Activated T-cell treated with anti-CD3 and anti-CD28 coated beads, Interleukin-2, amount 50 U/mL, for 4 hours (primary cell): Measurements from ENCODE around the gene RPA3. TPM values are rescaled to one million over a fixed set of nuclear protein-coding genes. Genes with fewer than 3 reads are reported as not detected.
"Not testable (repeated sequence)": the region's sequence is repeated elsewhere in the genome, so short reads cannot be mapped to it uniquely, and the experiment has no call there.

Experiments
- ATAC-seq, 2 donors: fragments of 200-7000 bp; cut with Tn5 transposase; one replicate each; pipeline ENCODE4 v1.10.0; 2021
- DNase-seq: peaks from one replicate; pipeline ENCODE4 v3.0.0-alpha.2; 2020
- H3K27me3 Mint-ChIP-seq: one replicate; pipeline ENCODE4 v1.8.0; 2021; ENCODE audit warnings: low read depth, mixed read lengths
- H3K36me3 Mint-ChIP-seq: one replicate; pipeline ENCODE4 v1.8.0; 2022; ENCODE audit warnings: mixed read lengths; ENCODE audit not compliant: insufficient read depth
- H3K4me1 Mint-ChIP-seq: one replicate; pipeline ENCODE4 v1.8.0; 2021; ENCODE audit warnings: low read depth, mixed read lengths
- H3K4me3 Mint-ChIP-seq: one replicate; pipeline ENCODE4 v1.8.0; 2021; ENCODE audit warnings: mild to moderate bottlenecking, moderate library complexity, mixed read lengths
- H3K9me3 Mint-ChIP-seq: one replicate; pipeline ENCODE4 v1.8.0; 2021; ENCODE audit warnings: mixed read lengths
- total RNA-seq, 3 donors: library from RNA; stranded (reverse); gene quantifications; one replicate each; pipeline ENCODE4 v1.2.1, GENCODE V29; 2021

RPA3 gene
- total RNA-seq, 3 donors from 2014 or later = 76.9 to 82.6 (median 79.2) TPM

GRCh38 chr7:7670490-7670889 is 47.9 kb downstream of the RPA3 start:
- ATAC-seq (no peak), DNase-seq (no peak)
- peaks cover 8% of the 10 kb centered on the region for H3K9me3 Mint-ChIP-seq
- peaks cover 16% of the 10 kb centered on the region for H3K36me3 Mint-ChIP-seq
- H3K4me1 Mint-ChIP-seq = peaks cover 38% of the 10 kb centered on the region
- H3K4me3 Mint-ChIP-seq = no peak overlapping the region
- no peaks in the 10 kb centered on the region for H3K27me3 Mint-ChIP-seq

DNA sequence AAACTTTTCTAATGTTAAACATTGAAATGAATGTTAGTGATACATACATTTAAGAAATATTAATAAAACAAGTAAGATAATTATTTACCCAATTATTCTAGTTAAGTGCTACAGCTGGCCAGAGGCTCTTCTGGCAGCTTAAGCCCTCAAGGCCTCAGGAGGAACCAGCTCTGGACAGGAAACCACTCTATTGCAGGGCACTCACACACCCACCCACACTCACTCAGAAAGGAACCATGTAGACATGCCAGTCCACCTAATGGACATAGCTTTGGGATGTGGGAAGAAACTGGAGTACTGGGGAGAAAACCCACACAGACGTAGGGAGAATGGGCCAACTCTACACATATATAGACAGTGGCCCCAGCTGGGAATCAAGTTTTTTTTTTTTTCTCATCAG is 49.7 kb downstream of the RPA3 start:
- ATAC-seq (no peak), DNase-seq (no peak)
- H3K9me3 Mint-ChIP-seq = peaks cover 8% of the 10 kb centered on the region
- no peaks in the 10 kb centered on the region for H3K27me3 Mint-ChIP-seq
- H3K4me1 Mint-ChIP-seq = peaks cover 43% of the 10 kb centered on the region
- no peak overlapping the region for H3K4me3 Mint-ChIP-seq
- H3K36me3 Mint-ChIP-seq = peaks cover 14% of the 10 kb centered on the region

DNA sequence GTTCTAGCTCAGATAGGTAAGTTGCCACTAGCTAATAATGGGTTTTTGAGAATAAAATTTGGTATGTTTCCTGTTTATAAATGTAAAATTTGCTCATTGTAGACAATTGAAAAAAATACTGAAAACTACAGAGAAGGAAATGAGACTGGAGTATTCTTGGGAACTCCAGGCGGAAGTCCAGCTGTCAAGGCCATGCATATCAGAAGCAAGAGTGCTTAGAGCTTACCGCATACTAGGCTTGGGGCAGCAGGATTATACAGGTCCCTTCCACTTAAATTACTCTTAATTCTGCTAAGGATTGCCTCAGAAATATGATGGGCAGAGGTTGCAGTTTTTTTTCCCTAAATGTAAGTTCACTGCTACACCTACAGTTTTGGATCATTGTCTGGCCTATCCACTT is 51.2 kb downstream of the RPA3 start:
- DNase-seq = no peak
- Mint-ChIP-seq H3K4me1 (peaks cover 37% of the 10 kb centered on the region), H3K27me3 (no peaks in the 10 kb centered on the region), H3K9me3 (peaks cover 6% of the 10 kb centered on the region), H3K4me3 (no peak overlapping the region), H3K36me3 (peaks cover 10% of the 10 kb centered on the region)
- ATAC-seq = no peak

DNA sequence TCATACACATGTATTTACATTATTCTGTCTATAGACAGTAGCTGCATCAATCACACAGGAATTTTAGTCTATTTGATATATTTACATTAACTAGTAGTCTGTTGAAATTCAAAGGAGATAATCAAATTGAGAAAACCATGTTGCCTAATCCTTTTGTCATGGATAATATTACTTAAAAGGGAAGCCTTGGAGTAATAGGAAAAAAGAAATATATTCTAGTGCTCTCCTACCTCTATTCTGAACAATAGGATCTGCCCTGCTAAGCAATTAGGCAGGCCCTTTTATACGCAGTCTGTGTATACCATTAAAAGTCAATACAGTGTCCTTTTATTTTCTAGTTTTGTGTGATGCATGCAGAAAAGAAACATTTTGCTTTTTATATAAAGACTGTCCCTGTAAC is 53.4 kb downstream of the RPA3 start:
- Mint-ChIP-seq H3K9me3 (peaks cover under 1% of the 10 kb centered on the region), H3K36me3 (peaks cover 11% of the 10 kb centered on the region), H3K27me3 (no peaks in the 10 kb centered on the region), H3K4me1 (peaks cover 29% of the 10 kb centered on the region), H3K4me3 (no peak overlapping the region)
- ATAC-seq (no peak), DNase-seq (no peak)

DNA sequence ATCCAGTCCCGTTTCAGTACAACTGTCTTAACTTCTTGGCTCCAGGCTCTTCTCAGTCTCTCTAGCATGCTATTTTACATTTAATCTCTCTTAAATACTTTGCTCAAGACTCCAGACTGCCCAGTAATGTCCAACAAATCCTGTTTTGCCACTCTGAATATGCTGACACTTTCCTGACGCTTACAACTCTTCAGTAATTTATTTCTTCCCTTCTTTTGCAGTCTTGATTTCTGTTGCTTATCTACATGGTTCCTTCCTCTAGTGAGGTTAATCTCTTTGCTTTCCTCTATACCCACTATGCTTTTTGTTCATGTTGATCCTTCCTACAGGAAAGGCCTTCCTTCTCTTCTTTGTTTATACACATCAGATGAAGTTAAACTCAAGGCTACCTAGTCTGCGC is 54.1 kb downstream of the RPA3 start:
- peaks cover 8% of the 10 kb centered on the region for H3K9me3 Mint-ChIP-seq
- H3K4me1 Mint-ChIP-seq = peaks cover 32% of the 10 kb centered on the region
- ATAC-seq = no peak
- H3K36me3 Mint-ChIP-seq = peaks cover 15% of the 10 kb centered on the region
- H3K4me3 Mint-ChIP-seq = no peak overlapping the region
- no peaks in the 10 kb centered on the region for H3K27me3 Mint-ChIP-seq
- no peak for DNase-seq

- H3K4me3 Mint-ChIP-seq = no peak overlapping the region
- H3K27me3 Mint-ChIP-seq = no peaks in the 10 kb centered on the region
- DNase-seq = no peak
- peaks cover 38% of the 10 kb centered on the region for H3K4me1 Mint-ChIP-seq
- peaks cover 20% of the 10 kb centered on the region for H3K9me3 Mint-ChIP-seq
- no peak for ATAC-seq
- H3K36me3 Mint-ChIP-seq = peaks cover 24% of the 10 kb centered on the region
Observed at GRCh38 chr7:7662527-7662926, 55.9 kb downstream of the RPA3 start.

DNA sequence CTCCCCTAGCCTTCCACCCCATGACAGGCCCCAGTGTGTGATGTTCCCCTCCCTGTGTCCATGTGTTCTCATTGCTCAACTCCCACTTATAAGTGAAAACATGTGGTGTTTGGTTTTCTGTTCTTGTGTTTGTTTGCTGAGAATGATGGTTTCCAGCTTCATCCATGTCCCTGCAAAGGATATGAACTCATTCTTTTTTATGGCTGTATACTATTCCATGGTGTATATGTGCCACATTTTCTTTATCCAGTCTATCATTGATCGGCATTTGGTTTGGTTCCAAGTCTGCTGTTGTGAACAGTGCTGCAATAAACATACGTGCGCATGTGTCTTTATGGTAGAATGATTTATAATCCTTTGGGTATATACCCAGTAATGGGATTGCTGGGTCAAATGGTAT is 61.9 kb downstream of the RPA3 start:
- not testable (repeated sequence) for H3K27me3 Mint-ChIP-seq, DNase-seq, ATAC-seq, H3K4me3 Mint-ChIP-seq
- Mint-ChIP-seq H3K9me3 (peaks cover 20% of the 10 kb centered on the region), H3K4me1 (peaks cover 46% of the 10 kb centered on the region), H3K36me3 (peaks cover 32% of the 10 kb centered on the region)

- Mint-ChIP-seq H3K4me1 (peaks cover 46% of the 10 kb centered on the region), H3K9me3 (peaks cover 20% of the 10 kb centered on the region), H3K4me3 (no peak overlapping the region), H3K36me3 (peaks cover 30% of the 10 kb centered on the region), H3K27me3 (no peaks in the 10 kb centered on the region)
- DNase-seq (no peak), ATAC-seq (no peak)
Observed at GRCh38 chr7:7654964-7655715, 63.3 kb downstream of the RPA3 start.

DNA sequence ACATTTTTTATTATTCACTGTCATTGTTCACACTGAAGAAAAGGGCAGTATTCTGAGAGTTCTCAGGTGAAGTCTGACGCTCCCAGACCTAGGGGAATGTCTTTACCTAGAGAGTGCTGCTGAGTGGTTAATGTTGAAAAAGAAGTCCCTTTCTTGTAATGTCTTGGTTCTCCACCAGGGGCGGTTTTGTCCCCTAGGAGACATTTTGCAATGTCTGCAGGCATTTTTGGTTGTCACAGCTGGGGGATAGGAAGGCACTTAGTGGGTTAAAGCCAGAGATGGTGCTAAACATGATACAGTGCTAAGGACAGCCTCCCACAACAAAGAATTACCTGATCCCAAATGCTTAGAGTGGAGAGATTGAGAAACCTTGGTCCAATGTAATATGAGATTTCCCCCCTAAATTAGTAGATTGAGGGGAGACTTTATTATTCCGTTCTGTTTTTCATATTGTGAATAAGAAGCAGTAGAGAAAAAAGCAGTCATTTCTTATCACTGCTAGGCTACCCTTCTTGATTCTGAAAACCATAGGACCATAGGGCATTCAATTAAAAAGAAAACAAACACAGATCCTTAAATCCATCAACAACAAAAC is 64.7 kb downstream of the RPA3 start:
- Mint-ChIP-seq H3K27me3 (no peaks in the 10 kb centered on the region), H3K4me3 (no peak overlapping the region), H3K9me3 (peaks cover 5% of the 10 kb centered on the region), H3K4me1 (peaks cover 48% of the 10 kb centered on the region), H3K36me3 (peaks cover 21% of the 10 kb centered on the region)
- ATAC-seq = peak in 1 of 2 donors; percentile 14
- DNase-seq = no peak

GRCh38 chr7:7652798-7653540 is 65.4 kb downstream of the RPA3 start:
- H3K4me3 Mint-ChIP-seq = no peak overlapping the region
- ATAC-seq (no peak), DNase-seq (no peak)
- no peaks in the 10 kb centered on the region for H3K9me3 Mint-ChIP-seq
- peaks cover 48% of the 10 kb centered on the region for H3K4me1 Mint-ChIP-seq
- H3K36me3 Mint-ChIP-seq = peaks cover 16% of the 10 kb centered on the region
- H3K27me3 Mint-ChIP-seq = no peaks in the 10 kb centered on the region

GRCh38 chr7:7651479-7651878 is 66.9 kb downstream of the RPA3 start:
- Mint-ChIP-seq H3K4me1 (peaks cover 54% of the 10 kb centered on the region), H3K4me3 (no peak overlapping the region), H3K27me3 (no peaks in the 10 kb centered on the region), H3K9me3 (no peaks in the 10 kb centered on the region), H3K36me3 (peaks cover 11% of the 10 kb centered on the region)
- no peak for DNase-seq
- ATAC-seq = no peak

DNA sequence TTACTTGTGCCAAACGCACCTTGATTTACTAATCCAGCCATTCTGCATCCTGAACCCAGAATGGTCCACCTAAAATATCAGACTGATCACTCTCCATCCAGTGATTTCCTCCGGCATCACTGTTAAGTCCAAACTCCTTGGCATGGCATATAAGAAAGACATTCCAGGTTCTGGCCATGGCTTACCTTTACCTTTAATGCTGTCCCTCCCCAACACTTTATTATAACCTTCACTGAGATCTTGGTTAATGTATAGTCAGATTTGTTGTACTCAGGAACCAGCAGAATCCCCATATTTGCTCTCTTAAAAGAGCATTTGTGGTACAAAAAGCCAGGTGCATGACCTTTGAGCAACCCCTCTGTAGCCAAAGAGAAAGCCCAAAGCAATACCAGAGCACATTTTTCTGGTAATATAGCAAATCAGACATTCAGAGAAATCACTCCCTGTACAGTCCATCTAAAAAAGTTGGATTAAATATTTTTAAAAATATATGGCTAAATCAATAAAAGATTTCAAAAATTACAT is 67.7 kb downstream of the RPA3 start:
- ATAC-seq = no peak
- no peak for DNase-seq
- no peak overlapping the region for H3K4me3 Mint-ChIP-seq
- H3K27me3 Mint-ChIP-seq = no peaks in the 10 kb centered on the region
- H3K36me3 Mint-ChIP-seq = peaks cover 13% of the 10 kb centered on the region
- no peaks in the 10 kb centered on the region for H3K9me3 Mint-ChIP-seq
- peaks cover 59% of the 10 kb centered on the region for H3K4me1 Mint-ChIP-seq

DNA sequence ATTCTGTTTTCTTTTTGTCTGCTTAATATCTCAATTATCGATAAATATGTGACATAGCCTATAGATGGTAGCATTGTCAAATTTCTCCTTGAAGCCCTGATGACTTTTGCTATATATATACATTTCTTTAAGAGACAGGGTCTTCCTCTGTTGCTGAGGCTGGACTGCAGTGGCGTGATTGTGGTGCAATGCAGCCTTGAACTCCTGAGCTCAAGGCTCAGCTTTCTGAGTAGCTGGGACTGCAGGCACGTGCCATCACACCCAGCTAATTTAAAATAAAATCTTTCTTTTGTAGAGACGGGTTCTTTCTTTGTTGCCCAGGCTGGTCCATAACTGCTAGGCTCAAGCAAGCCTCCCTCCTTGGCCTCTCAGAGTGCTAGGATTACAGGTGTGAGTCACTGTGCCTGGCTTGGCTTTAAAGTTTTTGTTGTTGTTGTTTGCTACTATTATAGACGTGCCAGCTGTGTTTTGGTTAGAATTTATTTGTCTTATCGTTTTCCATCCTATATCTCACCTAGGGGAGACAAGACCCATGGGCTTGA is 70.8 kb downstream of the RPA3 start:
- Mint-ChIP-seq H3K4me1 (peaks cover 66% of the 10 kb centered on the region), H3K4me3 (no peak overlapping the region), H3K9me3 (no peaks in the 10 kb centered on the region), H3K36me3 (peaks cover 32% of the 10 kb centered on the region), H3K27me3 (no peaks in the 10 kb centered on the region)
- ATAC-seq (no peak), DNase-seq (no peak)

DNA sequence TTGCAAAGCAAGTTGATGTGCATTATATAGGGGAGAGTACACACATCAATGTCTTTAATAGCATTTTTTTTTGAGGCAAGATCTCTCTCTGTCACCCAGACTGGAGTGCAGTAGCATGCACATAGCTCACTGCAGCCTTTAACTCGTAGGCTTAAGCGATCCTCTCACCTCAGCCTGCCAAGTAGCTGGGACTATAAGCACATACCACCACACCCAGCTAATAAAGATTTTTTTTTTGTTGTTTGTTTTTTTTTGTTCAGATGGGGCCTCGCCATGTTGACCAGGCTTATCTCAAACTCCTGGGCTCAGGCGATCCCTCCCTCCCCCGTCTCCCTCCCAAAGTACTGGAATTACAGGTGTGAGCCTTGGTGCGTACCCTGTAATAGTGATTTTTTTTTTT is 76.3 kb downstream of the RPA3 start:
- Mint-ChIP-seq H3K4me3 (peak overlapping the region; percentile 95), H3K36me3 (peaks cover 30% of the 10 kb centered on the region), H3K9me3 (no peaks in the 10 kb centered on the region), H3K4me1 (peaks cover 61% of the 10 kb centered on the region), H3K27me3 (no peaks in the 10 kb centered on the region)
- no peak for ATAC-seq
- no peak for DNase-seq
